ENCODE measurements around the gene GFY. TPM values are rescaled to one million over a fixed set of nuclear protein-coding genes. Genes with fewer than 3 reads are reported as not detected.

GFY gene
- total and polyA plus RNA-seq, 7 donors, result 0.33 TPM; not detected in 6

DNA sequence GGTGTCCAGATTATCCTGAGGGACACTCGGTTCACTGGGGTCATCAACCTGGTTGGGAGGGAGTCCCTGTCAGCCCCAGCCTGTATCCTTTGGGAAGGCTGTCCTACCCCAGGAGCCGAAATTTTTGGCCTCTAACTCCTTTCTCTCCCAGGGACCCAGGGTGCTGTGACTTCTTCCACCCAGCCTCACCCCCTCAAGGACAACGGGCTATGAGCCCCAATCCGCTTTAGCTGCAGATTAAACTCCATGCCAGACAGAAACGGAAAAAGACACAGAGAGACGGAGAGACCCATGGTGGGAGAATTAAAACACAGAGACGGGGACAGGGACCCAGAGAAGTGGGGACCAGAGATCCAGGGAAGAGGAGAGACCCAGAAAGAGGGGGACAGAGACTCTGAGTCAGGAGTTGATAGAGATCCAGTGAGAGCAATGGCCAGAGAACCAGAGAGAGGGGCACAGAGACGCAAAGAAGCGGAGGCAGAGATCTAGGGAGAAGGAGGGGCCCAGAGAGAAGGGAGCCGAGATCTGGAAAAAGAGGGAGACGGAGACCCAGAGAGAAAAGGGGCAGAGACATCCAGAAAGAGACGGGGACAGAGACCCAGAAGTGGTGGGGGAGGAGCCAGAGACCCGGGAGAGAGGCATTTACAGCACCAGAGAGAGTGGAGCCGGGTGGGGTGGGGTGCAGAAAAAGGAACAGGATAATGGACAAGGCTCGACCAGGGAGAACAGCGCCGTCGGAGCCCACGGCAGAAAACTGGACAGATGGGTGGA is 15.4 kb downstream of the GFY start:
- 15 to 29% (median 25%) methylated on average over 14 to 19 of the region's 19 CpGs for WGBS, 3 donors
- TF ChIP-seq, protein P1, sequence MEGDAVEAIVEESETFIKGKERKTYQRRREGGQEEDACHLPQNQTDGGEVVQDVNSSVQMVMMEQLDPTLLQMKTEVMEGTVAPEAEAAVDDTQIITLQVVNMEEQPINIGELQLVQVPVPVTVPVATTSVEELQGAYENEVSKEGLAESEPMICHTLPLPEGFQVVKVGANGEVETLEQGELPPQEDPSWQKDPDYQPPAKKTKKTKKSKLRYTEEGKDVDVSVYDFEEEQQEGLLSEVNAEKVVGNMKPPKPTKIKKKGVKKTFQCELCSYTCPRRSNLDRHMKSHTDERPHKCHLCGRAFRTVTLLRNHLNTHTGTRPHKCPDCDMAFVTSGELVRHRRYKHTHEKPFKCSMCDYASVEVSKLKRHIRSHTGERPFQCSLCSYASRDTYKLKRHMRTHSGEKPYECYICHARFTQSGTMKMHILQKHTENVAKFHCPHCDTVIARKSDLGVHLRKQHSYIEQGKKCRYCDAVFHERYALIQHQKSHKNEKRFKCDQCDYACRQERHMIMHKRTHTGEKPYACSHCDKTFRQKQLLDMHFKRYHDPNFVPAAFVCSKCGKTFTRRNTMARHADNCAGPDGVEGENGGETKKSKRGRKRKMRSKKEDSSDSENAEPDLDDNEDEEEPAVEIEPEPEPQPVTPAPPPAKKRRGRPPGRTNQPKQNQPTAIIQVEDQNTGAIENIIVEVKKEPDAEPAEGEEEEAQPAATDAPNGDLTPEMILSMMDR (IDR thresholded peaks at IDR 0.05), result no peak
- intact Hi-C loops (cut with DNase I), result loop anchor here in 1 of 2 donors (5.0 kb wide), 1 partner anchor 213 kb away; no protein-coding TSS in a partner anchor
- peaks cover 0 to 62% (median 32%) of the 10 kb centered on the region in 3 donors for H3K27me3 ChIP-seq (ENCODE audit: insufficient read depth in 3 of 3, low read length in 2 of 3)
- H3K27ac ChIP-seq, result no peak overlapping the region
- H3K4me1 ChIP-seq, result no peaks in the 10 kb centered on the region
- H3K36me3 ChIP-seq (ENCODE audit: insufficient read depth in 1 of 2, low read depth in 1 of 2), result no peaks in the 10 kb centered on the region
- no peaks in the 10 kb centered on the region for H3K9me3 ChIP-seq
- peak overlapping the region; percentile 49 for H3K4me3 ChIP-seq
- no peak for ATAC-seq
- DNase-seq, result no peak

DNA sequence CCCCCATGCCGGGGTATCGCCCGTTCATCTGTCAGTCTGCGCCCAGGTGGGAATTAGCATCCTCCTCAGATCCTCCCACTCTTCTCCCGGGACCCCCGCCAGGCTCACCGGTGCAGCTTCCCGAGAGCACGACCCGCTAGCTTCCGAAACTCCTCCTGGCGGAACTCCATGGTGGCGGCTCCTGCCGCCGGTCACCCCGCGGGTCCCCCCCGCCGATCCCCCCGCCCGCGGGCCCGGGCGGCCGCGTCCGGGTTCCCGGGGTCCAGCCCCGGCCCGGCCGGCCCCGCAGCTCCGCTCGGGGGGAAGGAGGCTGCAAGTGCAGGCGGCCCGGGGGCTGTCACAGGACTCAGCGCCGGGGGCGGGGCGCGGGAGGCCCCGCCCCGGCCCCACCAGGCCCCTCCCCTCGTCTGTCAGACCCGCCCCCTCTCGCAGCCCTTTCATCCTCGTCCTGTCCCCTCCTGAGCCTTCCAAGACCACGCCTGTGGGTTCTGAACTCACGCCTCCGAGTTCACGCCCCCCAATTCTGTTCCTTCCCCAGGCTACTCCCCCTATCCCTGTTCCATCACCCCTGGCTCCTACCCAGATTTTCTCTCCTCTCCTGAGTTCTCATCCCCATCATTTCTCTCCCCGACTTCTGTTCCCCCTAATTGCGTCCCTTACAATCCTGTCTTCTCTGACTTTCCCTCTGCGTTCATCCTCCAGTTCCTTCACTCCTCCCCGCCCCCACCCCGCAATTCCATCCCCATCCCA is 16.2 kb downstream of the GFY start, which contains the start of gene SLC17A7:
Gene SLC17A7 (minus strand): TSS at position 318 of the 750 bp plus-strand sequence. CDS start 148 bp downstream, at position 170.
- peak; percentile 69 to 83 for DNase-seq
- TF ChIP-seq, protein P1 (IDR thresholded peaks at IDR 0.05), result no peak
- H3K27ac ChIP-seq, result no peak within 1 kb of the TSS
- H3K27me3 ChIP-seq (ENCODE audit: insufficient read depth in 3 of 3, low read length in 2 of 3), result peaks cover 0 to 54% (median 31%) of the 10 kb centered on the region in 3 donors
- H3K9me3 ChIP-seq, result no peaks in the 10 kb centered on the region
- intact Hi-C loops (cut with DNase I), result loop anchor here in 1 of 2 donors (5.0 kb wide), 1 partner anchor 214 kb away; no protein-coding TSS in a partner anchor
- peaks cover 0 to 4% of the 10 kb centered on the region in 2 donors for H3K36me3 ChIP-seq (ENCODE audit: insufficient read depth in 1 of 2, low read depth in 1 of 2)
- no peak for ATAC-seq
- no peaks in the 10 kb centered on the region for H3K4me1 ChIP-seq
- WGBS, 3 donors, result 2 to 3% (median 3%) methylated on average over 25 to 56 of the region's 56 CpGs
- H3K4me3 ChIP-seq, result peak within 1 kb of the TSS; percentile 77

DNA sequence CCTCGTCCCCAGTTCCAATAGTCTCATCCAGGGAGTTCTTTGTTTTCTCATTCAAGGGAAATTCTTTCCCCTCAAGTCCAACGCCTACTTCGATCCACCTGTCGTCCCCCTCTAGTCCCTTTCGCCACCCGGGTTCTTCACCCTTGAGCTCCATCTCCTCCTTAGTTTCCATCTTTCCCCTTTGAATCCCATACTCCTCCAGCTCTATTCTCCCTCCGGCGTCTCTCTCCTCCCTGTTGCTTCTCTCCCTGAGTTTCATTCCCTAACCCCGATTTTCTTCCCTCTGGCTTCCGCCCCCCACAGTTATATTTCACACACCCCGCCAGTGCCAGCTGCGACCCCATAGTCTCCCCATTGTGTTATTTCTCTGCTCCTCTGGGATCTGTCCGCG is 16.8 kb downstream of the GFY start:
- no peak for DNase-seq
- peaks cover 0 to 49% (median 25%) of the 10 kb centered on the region in 3 donors for H3K27me3 ChIP-seq (ENCODE audit: insufficient read depth in 3 of 3, low read length in 2 of 3)

DNA sequence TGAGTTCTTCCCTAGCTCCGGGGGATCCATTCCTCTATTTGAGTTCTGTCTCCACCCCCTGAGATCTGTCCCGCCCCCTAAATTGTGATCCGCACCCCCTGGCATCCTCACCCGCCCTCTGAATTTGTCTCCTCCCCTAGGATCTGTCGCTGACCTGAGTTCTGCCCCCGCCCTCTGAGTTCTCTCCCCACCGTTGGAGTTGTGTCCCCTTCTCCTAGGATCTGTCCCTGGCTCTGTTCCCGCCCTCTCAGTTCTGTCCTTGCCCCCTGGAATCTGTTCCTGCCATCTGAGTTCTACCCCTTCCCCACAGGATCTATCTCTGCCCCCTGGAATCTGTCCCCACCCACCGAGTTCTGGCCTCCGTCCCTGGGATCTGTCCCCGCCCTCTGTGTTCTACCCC is 17.2 kb downstream of the GFY start:
- TF ChIP-seq, protein P1 (IDR thresholded peaks at IDR 0.05), result no peak
- Histone ChIP-seq H3K27ac (no peak overlapping the region), H3K4me1 (no peaks in the 10 kb centered on the region), H3K4me3 (peak overlapping the region; percentile 77), H3K36me3 (ENCODE audit: insufficient read depth in 1 of 2, low read depth in 1 of 2) (peaks cover 0 to 14% of the 10 kb centered on the region in 2 donors), H3K9me3 (no peaks in the 10 kb centered on the region), H3K27me3 (ENCODE audit: insufficient read depth in 3 of 3, low read length in 2 of 3) (peaks cover 0 to 45% (median 24%) of the 10 kb centered on the region in 3 donors)
- DNase-seq, result peak; percentile 66 to 80
- no peak for ATAC-seq
- WGBS, 3 donors, result 3 to 4% (median 4%) methylated on average over 11 of the region's 11 CpGs
- intact Hi-C loops (cut with DNase I), result loop anchor here (2.0 to 5.0 kb wide), 2 partner anchors 50 to 215 kb away; no protein-coding TSS in a partner anchor

More for the DNA sequence above, 16.8 kb downstream of the GFY start:
- H3K4me1 ChIP-seq, result no peaks in the 10 kb centered on the region
- intact Hi-C loops (cut with DNase I), result loop anchor here (2.0 to 5.0 kb wide), 2 partner anchors 49 to 215 kb away; no protein-coding TSS in a partner anchor
- no peak overlapping the region for H3K27ac ChIP-seq
- H3K9me3 ChIP-seq, result no peaks in the 10 kb centered on the region
- H3K4me3 ChIP-seq, result peak overlapping the region; percentile 77
- peaks cover 0 to 10% of the 10 kb centered on the region in 2 donors for H3K36me3 ChIP-seq (ENCODE audit: insufficient read depth in 1 of 2, low read depth in 1 of 2)
- ATAC-seq, result no peak
- TF ChIP-seq, protein P1 (IDR thresholded peaks at IDR 0.05), result no peak
- WGBS, 3 donors, result 6 to 10% (median 10%) methylated on average over 14 of the region's 14 CpGs
